Panc1 (cell line): ENCODE data around the gene SASH3.

Experiments used
- CTCF ChIP-seq: fragments of 450-650 bp; IDR thresholded peaks from 2 replicates; pipeline ENCODE4 v1.5.1; 2017; ENCODE audit warnings: mild to moderate bottlenecking
- REST ChIP-seq, 2 experiments: IDR thresholded peaks; 2 replicates each; pipeline ENCODE4 v1.6.1; 2011 to 2012; ENCODE audit warnings: low read depth in 2 of 2, control low read depth in 1 of 2, low read length in 1 of 2, mild to moderate bottlenecking in 1 of 2, moderate library complexity in 1 of 2; ENCODE audit not compliant: insufficient read depth in 1 of 2
- TCF7L2 ChIP-seq: IDR thresholded peaks from 2 replicates; pipeline ENCODE4 v1.6.1; 2011; ENCODE audit warnings: mild to moderate bottlenecking, low read depth, low read length, inconsistent platforms

DNA sequence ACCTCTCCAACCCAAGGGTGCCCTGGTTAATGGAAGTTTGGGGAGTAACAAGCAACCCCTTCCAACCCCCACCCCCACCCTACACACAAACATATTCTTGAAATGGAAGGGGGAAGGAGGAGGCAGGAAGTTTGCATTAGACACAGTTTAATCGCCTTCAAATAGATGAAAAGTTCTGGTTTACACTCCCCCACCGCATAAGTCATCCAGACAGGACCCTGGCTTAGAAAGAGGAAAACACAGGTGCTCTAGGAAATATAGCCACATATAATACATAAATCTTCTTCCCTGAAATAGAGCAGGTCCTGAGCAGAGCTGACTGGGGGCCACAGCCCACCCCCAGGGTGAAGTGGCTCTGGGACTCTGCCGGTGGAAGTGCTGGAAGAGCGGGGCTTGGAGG is 25.1 kb downstream of the SASH3 start:
- TF ChIP-seq CTCF (no peak), TCF7L2 (no peak), REST (IDR thresholded peaks at IDR 0.05; ENCODE audit: insufficient read depth in 1 of 2, low read depth in 2 of 2, low read length in 1 of 2) (no peak)
